Measurements from ENCODE around the gene ACVRL1. TPM values are rescaled to one million over a fixed set of nuclear protein-coding genes. Genes with fewer than 3 reads are reported as not detected.

Gene ACVRL1
- total RNA-seq, 1 experiment from 2014 or later = not detected

- CTCF ChIA-PET = no interaction called here
- peaks cover 75% of the 10 kb centered on the region for H3K27me3 Mint-ChIP-seq (ENCODE audit: unreplicated experiment)
These were observed 37.4 kb downstream of the ACVRL1 start for GRCh38 chr12:51944608-51945233.

DNA sequence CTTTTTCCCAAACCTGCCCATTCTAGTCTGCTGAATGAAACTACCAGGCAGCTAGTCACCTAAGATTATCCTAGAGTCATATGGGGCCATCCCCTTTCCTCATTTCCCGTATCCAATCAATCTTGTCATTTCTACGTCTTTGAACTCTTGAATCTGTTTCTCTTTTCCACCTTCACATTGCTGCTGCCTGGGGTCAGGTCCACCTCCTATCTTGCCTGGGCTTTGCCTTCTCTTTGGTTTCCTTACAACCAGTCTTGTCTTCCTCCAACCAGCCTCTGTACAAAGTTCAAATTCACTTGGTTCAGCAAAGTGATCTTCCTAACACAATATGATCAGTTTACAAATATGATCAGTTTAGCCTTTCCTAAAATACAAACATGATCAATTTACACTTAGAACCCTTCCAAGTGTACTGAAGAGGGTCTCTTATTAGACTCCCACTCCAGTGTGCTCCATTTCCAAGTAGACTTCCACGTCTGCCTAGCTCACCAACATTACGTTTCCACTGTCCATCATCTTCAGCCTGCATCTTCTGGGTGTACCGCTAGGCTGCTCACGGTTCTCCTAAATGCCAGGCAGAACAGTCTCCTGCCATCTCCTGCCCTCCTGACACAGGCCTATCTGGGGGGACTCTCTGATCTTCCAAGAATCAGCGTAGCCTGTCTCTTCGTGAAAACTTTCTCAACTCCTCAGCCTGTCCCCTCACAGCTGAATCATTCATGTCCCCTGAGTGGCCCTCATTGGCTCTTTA lies 40.1 kb downstream of the ACVRL1 start:
- H3K4me1 Mint-ChIP-seq (ENCODE audit: low read depth, unreplicated experiment) = no peaks in the 10 kb centered on the region
- H3K27ac Mint-ChIP-seq (ENCODE audit: unreplicated experiment) = no peak overlapping the region
- H3K4me3 Mint-ChIP-seq (ENCODE audit: low read depth, unreplicated experiment) = no peak overlapping the region
- CTCF ChIA-PET = no interaction called here
- H3K27me3 Mint-ChIP-seq (ENCODE audit: unreplicated experiment) = peaks cover 59% of the 10 kb centered on the region
- no TSS peak for BruUV-seq (replicated peaks)
- H3K9me3 Mint-ChIP-seq (ENCODE audit: low read depth, unreplicated experiment) = peaks cover 5% of the 10 kb centered on the region
- peaks cover 13% of the 10 kb centered on the region for H3K36me3 Mint-ChIP-seq (ENCODE audit: insufficient read depth, unreplicated experiment)
- TF ChIP-seq, protein P1, sequence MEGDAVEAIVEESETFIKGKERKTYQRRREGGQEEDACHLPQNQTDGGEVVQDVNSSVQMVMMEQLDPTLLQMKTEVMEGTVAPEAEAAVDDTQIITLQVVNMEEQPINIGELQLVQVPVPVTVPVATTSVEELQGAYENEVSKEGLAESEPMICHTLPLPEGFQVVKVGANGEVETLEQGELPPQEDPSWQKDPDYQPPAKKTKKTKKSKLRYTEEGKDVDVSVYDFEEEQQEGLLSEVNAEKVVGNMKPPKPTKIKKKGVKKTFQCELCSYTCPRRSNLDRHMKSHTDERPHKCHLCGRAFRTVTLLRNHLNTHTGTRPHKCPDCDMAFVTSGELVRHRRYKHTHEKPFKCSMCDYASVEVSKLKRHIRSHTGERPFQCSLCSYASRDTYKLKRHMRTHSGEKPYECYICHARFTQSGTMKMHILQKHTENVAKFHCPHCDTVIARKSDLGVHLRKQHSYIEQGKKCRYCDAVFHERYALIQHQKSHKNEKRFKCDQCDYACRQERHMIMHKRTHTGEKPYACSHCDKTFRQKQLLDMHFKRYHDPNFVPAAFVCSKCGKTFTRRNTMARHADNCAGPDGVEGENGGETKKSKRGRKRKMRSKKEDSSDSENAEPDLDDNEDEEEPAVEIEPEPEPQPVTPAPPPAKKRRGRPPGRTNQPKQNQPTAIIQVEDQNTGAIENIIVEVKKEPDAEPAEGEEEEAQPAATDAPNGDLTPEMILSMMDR (IDR thresholded peaks at IDR 0.05; ENCODE audit: unreplicated experiment) = no peak
- intact Hi-C loops (cut with micrococcal nuclease; ENCODE audit: unreplicated experiment) = no loop called here
- DNase-seq = no peak

More at GRCh38 chr12:51944608-51945233, 37.4 kb downstream of the ACVRL1 start:
- H3K4me3 Mint-ChIP-seq (ENCODE audit: low read depth, unreplicated experiment) = no peak overlapping the region
- BruUV-seq (replicated peaks) = no TSS peak
- intact Hi-C loops (cut with micrococcal nuclease; ENCODE audit: unreplicated experiment) = no loop called here
- TF ChIP-seq, protein P1 (IDR thresholded peaks at IDR 0.05; ENCODE audit: unreplicated experiment) = no peak
- H3K4me1 Mint-ChIP-seq (ENCODE audit: low read depth, unreplicated experiment) = no peaks in the 10 kb centered on the region
- H3K9me3 Mint-ChIP-seq (ENCODE audit: low read depth, unreplicated experiment) = peaks cover 5% of the 10 kb centered on the region
- no peak for DNase-seq
- no peak overlapping the region for H3K27ac Mint-ChIP-seq (ENCODE audit: unreplicated experiment)
- no peaks in the 10 kb centered on the region for H3K36me3 Mint-ChIP-seq (ENCODE audit: insufficient read depth, unreplicated experiment)

DNA sequence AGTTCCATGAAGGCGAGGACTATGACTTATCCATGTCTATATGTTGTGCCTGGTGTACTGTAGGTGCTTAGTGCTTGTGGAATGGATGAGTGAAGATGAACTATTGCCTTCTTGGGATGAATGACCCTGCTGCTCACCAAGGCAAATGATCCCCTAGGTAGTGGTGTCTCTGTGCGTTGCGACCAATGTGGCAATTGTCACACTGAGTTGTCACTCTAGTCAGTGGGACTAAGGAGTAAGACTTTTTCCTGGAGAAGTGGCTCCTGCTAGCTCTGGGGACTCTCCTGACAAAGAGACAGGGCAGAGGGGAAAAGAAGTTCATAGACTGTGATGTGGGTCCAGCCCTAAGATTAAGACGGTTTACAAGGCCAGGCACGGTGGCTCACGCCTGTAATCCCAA lies 40.8 kb downstream of the ACVRL1 start:
- BruUV-seq (replicated peaks) = no TSS peak
- Mint-ChIP-seq H3K4me3 (ENCODE audit: low read depth, unreplicated experiment) (no peak overlapping the region), H3K4me1 (ENCODE audit: low read depth, unreplicated experiment) (peaks cover 4% of the 10 kb centered on the region), H3K36me3 (ENCODE audit: insufficient read depth, unreplicated experiment) (peaks cover 20% of the 10 kb centered on the region), H3K9me3 (ENCODE audit: low read depth, unreplicated experiment) (peaks cover 5% of the 10 kb centered on the region), H3K27ac (ENCODE audit: unreplicated experiment) (no peak overlapping the region), H3K27me3 (ENCODE audit: unreplicated experiment) (peaks cover 52% of the 10 kb centered on the region)
- TF ChIP-seq, protein P1 (IDR thresholded peaks at IDR 0.05; ENCODE audit: unreplicated experiment) = no peak
- no peak for DNase-seq
- intact Hi-C loops (cut with micrococcal nuclease; ENCODE audit: unreplicated experiment) = no loop called here
- CTCF ChIA-PET = no interaction called here

DNA sequence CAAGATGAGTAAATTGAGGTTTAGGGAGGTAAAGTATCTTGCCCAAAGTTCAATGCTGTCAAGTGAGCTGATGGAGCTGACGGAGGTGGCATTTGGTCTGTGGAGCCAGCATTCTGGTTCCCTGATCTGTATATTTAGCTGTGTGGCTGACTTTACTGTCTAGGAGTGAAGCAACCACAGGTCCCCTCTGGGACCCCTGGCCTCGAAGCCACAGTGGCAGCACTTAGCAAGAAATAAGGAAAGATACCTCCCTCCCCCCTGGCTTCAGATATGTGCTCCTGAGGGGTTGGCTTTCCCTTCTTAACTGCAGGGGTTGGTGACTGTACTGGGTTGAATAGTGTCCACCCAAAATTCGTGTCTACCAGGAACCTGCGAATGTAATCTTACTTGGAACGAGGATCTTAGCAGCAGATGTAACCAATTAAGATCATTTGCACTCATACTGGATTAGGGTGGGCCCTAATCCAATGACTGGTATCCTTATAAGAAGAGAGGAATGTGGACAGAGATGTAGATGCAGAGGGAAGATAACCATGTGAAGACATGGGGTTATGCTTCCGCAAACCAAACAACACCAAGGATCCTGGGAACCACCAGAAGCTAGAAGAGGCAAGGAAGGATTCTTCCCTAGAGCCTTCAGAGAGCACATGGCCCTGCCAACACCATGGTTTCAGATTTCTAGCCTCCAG lies 42.2 kb downstream of the ACVRL1 start:
- TF ChIP-seq, protein P1 (IDR thresholded peaks at IDR 0.05; ENCODE audit: unreplicated experiment) = no peak
- H3K27ac Mint-ChIP-seq (ENCODE audit: unreplicated experiment) = no peak overlapping the region
- DNase-seq = no peak
- H3K4me1 Mint-ChIP-seq (ENCODE audit: low read depth, unreplicated experiment) = peaks cover 19% of the 10 kb centered on the region
- no peak overlapping the region for H3K4me3 Mint-ChIP-seq (ENCODE audit: low read depth, unreplicated experiment)
- H3K9me3 Mint-ChIP-seq (ENCODE audit: low read depth, unreplicated experiment) = peaks cover 2% of the 10 kb centered on the region
- no TSS peak for BruUV-seq (replicated peaks)
- peaks cover 20% of the 10 kb centered on the region for H3K36me3 Mint-ChIP-seq (ENCODE audit: insufficient read depth, unreplicated experiment)
- CTCF ChIA-PET = no interaction called here
- intact Hi-C loops (cut with micrococcal nuclease; ENCODE audit: unreplicated experiment) = no loop called here
- H3K27me3 Mint-ChIP-seq (ENCODE audit: unreplicated experiment) = peaks cover 38% of the 10 kb centered on the region

Data from Calu3 (cell line).